PFSK-1 (cell line): Measurements from ENCODE around the gene NOVA1.

Experiments used
- POLR2AphosphoS5 ChIP-seq: IDR thresholded peaks from 2 replicates; pipeline ENCODE4 v1.6.1; 2012; ENCODE audit warnings: low read depth, mild to moderate bottlenecking, control low read depth, low read length, moderate library complexity
- SIN3A ChIP-seq: IDR thresholded peaks from 2 replicates; pipeline ENCODE4 v1.6.1; 2012; ENCODE audit warnings: mild to moderate bottlenecking, low read length, moderate library complexity, borderline replicate concordance; ENCODE audit not compliant: insufficient read depth

GRCh38 chr14:26427097-26427496 lies 170.7 kb downstream of the NOVA1 start:
- TF ChIP-seq SIN3A (no peak), POLR2AphosphoS5 (no peak)
